Chondrocyte (in vitro differentiated cells): ENCODE results near the gene CBL. TPM values are rescaled to one million over a fixed set of nuclear protein-coding genes. Genes with fewer than 3 reads are reported as not detected.

Source experiments
- DNase-seq: peaks from one replicate; pipeline ENCODE4 v3.0.0; 2021; ENCODE audit warnings: mixed read lengths, low spot score
- H3K27ac Mint-ChIP-seq: one replicate; pipeline ENCODE4 v1.8.0; 2021; ENCODE audit warnings: mild to moderate bottlenecking, moderate library complexity, mixed read lengths; ENCODE audit not compliant: unreplicated experiment
- H3K27me3 Mint-ChIP-seq: 2 replicates; pipeline ENCODE4 v1.8.0; 2021; ENCODE audit warnings: low read depth, mixed read lengths
- H3K36me3 Mint-ChIP-seq: 2 replicates; pipeline ENCODE4 v1.8.0; 2021; ENCODE audit warnings: low read depth, mixed read lengths
- H3K4me1 Mint-ChIP-seq: 2 replicates; pipeline ENCODE4 v1.8.0; 2021; ENCODE audit warnings: low read depth, mild to moderate bottlenecking, mixed read lengths
- H3K4me3 Mint-ChIP-seq: one replicate; pipeline ENCODE4 v1.8.0; 2021; ENCODE audit warnings: mild to moderate bottlenecking, moderate library complexity, mixed read lengths; ENCODE audit not compliant: unreplicated experiment
- H3K9me3 Mint-ChIP-seq: 2 replicates; pipeline ENCODE4 v1.8.0; 2021; ENCODE audit warnings: low read depth, mixed read lengths
- total RNA-seq: library from RNA; stranded (reverse); gene quantifications from 3 replicates; pipeline ENCODE4 v1.2.1, GENCODE V29; 2021
- TF ChIP-seq, protein P1 (sequence below): fragments of 200-600 bp; sonication (generic); IDR thresholded peaks from 2 replicates; pipeline ENCODE4 v1.5.0; 2021; ENCODE audit warnings: antibody characterized with exemption, mild to moderate bottlenecking, moderate library complexity

Gene CBL
- total RNA-seq, 1 donor from 2014 or later = 25.8 TPM

DNA sequence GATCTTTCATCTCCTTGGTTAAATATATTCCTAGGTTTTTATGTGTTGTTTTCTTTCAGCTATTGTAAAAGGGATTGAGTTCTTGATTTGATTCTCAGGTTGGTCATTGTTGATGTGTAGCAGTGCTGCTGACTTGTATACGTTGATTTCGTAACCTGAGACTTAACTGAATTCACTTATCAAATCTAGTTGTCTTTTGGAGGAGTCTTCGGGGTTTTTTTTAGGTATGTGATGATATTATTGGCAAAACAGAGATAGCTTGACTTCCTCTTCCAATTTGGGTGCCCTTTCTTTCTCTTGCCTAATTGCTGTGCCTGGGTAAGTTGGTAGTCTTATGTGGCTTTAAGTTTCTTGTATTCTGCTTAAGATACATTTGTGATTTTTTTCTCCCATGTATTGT lies 52.8 kb downstream of the CBL start:
- Mint-ChIP-seq H3K27me3 (no peaks in the 10 kb centered on the region), H3K9me3 (no peaks in the 10 kb centered on the region), H3K36me3 (no peaks in the 10 kb centered on the region), H3K4me3 (no peak overlapping the region), H3K4me1 (no peaks in the 10 kb centered on the region), H3K27ac (no peak overlapping the region)
- DNase-seq = no peak
- TF ChIP-seq, protein P1, sequence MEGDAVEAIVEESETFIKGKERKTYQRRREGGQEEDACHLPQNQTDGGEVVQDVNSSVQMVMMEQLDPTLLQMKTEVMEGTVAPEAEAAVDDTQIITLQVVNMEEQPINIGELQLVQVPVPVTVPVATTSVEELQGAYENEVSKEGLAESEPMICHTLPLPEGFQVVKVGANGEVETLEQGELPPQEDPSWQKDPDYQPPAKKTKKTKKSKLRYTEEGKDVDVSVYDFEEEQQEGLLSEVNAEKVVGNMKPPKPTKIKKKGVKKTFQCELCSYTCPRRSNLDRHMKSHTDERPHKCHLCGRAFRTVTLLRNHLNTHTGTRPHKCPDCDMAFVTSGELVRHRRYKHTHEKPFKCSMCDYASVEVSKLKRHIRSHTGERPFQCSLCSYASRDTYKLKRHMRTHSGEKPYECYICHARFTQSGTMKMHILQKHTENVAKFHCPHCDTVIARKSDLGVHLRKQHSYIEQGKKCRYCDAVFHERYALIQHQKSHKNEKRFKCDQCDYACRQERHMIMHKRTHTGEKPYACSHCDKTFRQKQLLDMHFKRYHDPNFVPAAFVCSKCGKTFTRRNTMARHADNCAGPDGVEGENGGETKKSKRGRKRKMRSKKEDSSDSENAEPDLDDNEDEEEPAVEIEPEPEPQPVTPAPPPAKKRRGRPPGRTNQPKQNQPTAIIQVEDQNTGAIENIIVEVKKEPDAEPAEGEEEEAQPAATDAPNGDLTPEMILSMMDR = no peak

DNA sequence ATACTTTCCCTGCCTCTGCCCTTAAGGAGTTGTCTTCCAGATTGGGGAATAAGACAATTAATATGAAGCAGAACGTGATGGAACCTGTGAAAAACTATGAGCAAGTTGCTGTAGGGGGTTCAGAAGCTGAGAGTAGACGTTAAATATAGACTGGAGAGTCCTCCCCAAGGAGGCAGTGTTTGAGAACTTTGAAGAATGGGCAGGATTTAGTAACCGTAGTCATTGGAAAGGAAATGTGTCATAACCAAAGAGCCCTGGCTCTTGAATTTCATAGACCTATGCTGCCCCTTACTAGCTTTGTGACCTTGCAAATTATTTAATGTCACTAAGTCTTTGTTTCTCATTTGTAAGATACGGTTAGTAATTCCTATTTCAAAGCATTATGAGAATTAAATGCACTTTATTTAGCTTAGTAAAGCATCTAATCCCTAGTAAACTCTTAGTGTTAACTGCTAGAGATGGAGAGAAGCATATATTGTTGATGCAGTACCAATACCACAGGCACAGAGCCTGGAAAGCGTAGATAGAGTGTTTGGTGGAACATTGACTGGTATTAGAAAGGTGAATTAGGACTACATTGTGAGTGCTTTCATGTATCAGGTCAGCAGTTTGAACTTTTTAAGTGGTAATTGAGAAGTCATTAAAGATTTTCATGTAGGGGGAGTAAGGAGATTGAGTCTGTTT lies 56.7 kb downstream of the CBL start:
- Mint-ChIP-seq H3K9me3 (no peaks in the 10 kb centered on the region), H3K27me3 (no peaks in the 10 kb centered on the region), H3K4me3 (no peak overlapping the region), H3K36me3 (no peaks in the 10 kb centered on the region), H3K27ac (no peak overlapping the region), H3K4me1 (peaks cover 17% of the 10 kb centered on the region)
- TF ChIP-seq, protein P1 = peak; percentile 41
- no peak for DNase-seq

DNA sequence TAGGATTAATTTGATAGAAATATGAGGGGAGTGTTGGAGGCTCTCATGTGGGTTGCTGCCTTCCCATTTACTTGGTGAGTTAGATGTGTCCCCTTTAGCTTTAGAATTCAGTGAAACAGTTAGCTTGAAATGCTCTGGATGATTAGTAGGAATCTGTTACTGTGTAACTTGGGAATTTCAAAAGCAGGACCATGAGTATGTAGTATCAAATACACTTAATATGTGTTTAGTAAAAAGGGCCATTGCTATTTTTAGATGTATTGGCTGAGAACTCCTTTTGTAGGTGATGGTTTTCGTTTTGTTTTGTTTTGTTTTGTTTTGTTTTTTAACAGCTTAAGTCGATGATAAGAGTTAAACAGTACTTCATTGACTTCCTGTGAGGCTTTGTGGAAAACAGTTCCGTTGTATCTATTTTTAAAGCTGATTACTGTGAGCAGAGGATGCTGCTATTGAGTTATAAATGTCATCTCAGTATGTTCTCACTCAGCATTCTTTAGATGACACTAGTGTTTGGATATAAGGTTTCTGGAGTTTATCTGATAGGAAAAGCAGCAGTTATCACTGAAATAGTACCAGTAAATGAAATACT lies 57.3 kb downstream of the CBL start:
- no peaks in the 10 kb centered on the region for H3K9me3 Mint-ChIP-seq
- no peak overlapping the region for H3K4me3 Mint-ChIP-seq
- no peaks in the 10 kb centered on the region for H3K27me3 Mint-ChIP-seq
- no peak overlapping the region for H3K27ac Mint-ChIP-seq
- TF ChIP-seq, protein P1 = no peak
- H3K36me3 Mint-ChIP-seq = no peaks in the 10 kb centered on the region
- peaks cover 19% of the 10 kb centered on the region for H3K4me1 Mint-ChIP-seq
- DNase-seq = no peak

GRCh38 chr11:119266063-119266462 lies 59.9 kb downstream of the CBL start:
- TF ChIP-seq, protein P1 = no peak
- Mint-ChIP-seq H3K9me3 (no peaks in the 10 kb centered on the region), H3K4me3 (no peak overlapping the region), H3K36me3 (no peaks in the 10 kb centered on the region), H3K4me1 (peaks cover 19% of the 10 kb centered on the region), H3K27ac (no peak overlapping the region), H3K27me3 (no peaks in the 10 kb centered on the region)
- no peak for DNase-seq

DNA sequence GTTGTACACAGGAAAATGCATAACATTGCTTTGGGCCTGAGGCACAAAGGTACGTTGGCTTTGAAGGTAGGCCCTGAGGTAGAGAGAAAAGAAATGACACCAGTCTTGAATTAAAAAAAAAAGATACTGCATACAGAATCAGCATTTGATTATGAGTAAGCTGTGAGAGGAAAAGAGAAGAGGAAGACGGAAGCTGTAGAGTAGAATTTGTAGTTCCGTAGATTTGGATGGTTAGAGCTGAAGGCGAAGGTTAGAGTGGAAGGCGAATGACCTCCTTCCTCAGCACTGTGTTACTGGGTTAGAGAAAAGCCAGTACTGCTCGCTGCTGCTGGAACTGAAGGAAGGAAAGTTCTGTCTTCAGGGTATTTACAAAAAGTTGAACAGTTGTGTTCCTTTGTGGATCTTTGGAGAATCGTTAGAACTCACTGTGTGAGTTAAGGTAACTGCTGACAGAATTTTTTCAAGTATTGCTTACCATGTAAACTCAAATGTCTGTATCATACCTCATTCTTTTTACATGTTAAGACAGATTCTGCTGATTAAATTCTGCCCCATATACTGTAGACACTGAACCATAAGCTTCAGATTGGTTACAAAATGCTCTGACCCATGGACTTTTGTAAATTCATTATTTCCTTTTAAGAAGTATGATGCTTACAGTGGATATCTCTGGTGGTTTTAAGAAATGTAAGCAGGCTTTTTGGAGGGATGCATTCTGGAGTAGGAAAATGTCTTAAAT lies 60.5 kb downstream of the CBL start:
- Mint-ChIP-seq H3K9me3 (no peaks in the 10 kb centered on the region), H3K27me3 (no peaks in the 10 kb centered on the region), H3K27ac (no peak overlapping the region), H3K4me3 (no peak overlapping the region), H3K36me3 (no peaks in the 10 kb centered on the region), H3K4me1 (peaks cover 19% of the 10 kb centered on the region)
- no peak for DNase-seq
- TF ChIP-seq, protein P1 = no peak
